ENCODE results near the gene RBM20. TPM values are rescaled to one million over a fixed set of nuclear protein-coding genes. Genes with fewer than 3 reads are reported as not detected.
A peak's percentile ranks its signal among the peaks of the same experiment; 100 is the strongest.

RBM20 gene
- polyA plus RNA-seq, 1 donor (not counting 4 experiments of a cell fraction or from before 2014, with no cell fraction given) = 0.01 TPM

- H3K9me3 ChIP-seq (ENCODE audit: control insufficient read depth, low read depth, low read length) = no peaks in the 10 kb centered on the region
- H3K9me1 ChIP-seq (ENCODE audit: control insufficient read depth, extremely low read depth, insufficient read depth, low read length) = no peaks in the 10 kb centered on the region
- peak overlapping the region; percentile 95 for H2AFZ ChIP-seq (ENCODE audit: control insufficient read depth, low read length)
- H3K9ac ChIP-seq (ENCODE audit: control insufficient read depth, extremely low read depth, insufficient read depth, low read length) = peak overlapping the region; percentile 62
- dilution Hi-C loops (cut with MboI; ENCODE audit: extremely low pct_ligation_motif_present, low sequenced_read_pairs) = no loop called here
- H3K4me2 ChIP-seq (ENCODE audit: control insufficient read depth, extremely low read depth, insufficient read depth, low read depth, low read length) = peak overlapping the region; percentile 97
- FAIRE-seq (no peak), DNase-seq (ENCODE audit: low read depth, low spot score) (no peak)
- no peaks in the 10 kb centered on the region for H4K20me1 ChIP-seq (ENCODE audit: control insufficient read depth, extremely low read depth, insufficient read depth, low read length)
- no peaks in the 10 kb centered on the region for H3K79me2 ChIP-seq (ENCODE audit: control insufficient read depth, insufficient read depth, low read length)
- peak overlapping the region; percentile 43 to 78 (median 74) for H3K4me3 ChIP-seq (ENCODE audit: control insufficient read depth in 2 of 3, extremely low read depth in 1 of 3, insufficient read depth in 2 of 3, low read depth in 1 of 3, low read length in 3 of 3)
- TF ChIP-seq EZH2 (IDR thresholded peaks at IDR 0.05; ENCODE audit: low read length) (no peak), CTCF (optimal IDR thresholded peaks at IDR 0.05 in 1 of 3, IDR thresholded peaks at IDR 0.05 in 1 of 3, conservative IDR thresholded peaks at IDR 0.05 in 1 of 3; ENCODE audit: extremely low read depth in 1 of 3, insufficient read depth in 2 of 3, low read length in 3 of 3) (peak; percentile 79 to 91 (median 84))
- H3K36me3 ChIP-seq (ENCODE audit: control insufficient read depth in 2 of 2, extremely low read depth in 1 of 2, insufficient read depth in 2 of 2, low read length in 2 of 2) = no peaks in the 10 kb centered on the region
- peaks cover 4% of the 10 kb centered on the region for H3K4me1 ChIP-seq (ENCODE audit: control insufficient read depth, extremely low read depth, insufficient read depth, low read length)
- H3K27ac ChIP-seq (ENCODE audit: control insufficient read depth, insufficient read depth, low read length) = no peak overlapping the region
- H3K27me3 ChIP-seq (ENCODE audit: control insufficient read depth, extremely low read depth, insufficient read depth, low read length) = no peaks in the 10 kb centered on the region
These were observed 27.8 kb downstream of the RBM20 start for GRCh38 chr10:110671788-110672579.

- Histone ChIP-seq H3K4me3 (ENCODE audit: control insufficient read depth in 2 of 3, extremely low read depth in 1 of 3, insufficient read depth in 2 of 3, low read depth in 1 of 3, low read length in 3 of 3) (peak overlapping the region; percentile 43 to 78 (median 74)), H3K36me3 (ENCODE audit: control insufficient read depth in 2 of 2, extremely low read depth in 1 of 2, insufficient read depth in 2 of 2, low read length in 2 of 2) (no peaks in the 10 kb centered on the region), H3K9ac (ENCODE audit: control insufficient read depth, extremely low read depth, insufficient read depth, low read length) (peak overlapping the region; percentile 62), H3K4me1 (ENCODE audit: control insufficient read depth, extremely low read depth, insufficient read depth, low read length) (peaks cover 4% of the 10 kb centered on the region), H3K9me1 (ENCODE audit: control insufficient read depth, extremely low read depth, insufficient read depth, low read length) (no peaks in the 10 kb centered on the region), H2AFZ (ENCODE audit: control insufficient read depth, low read length) (peak overlapping the region; percentile 95), H3K79me2 (ENCODE audit: control insufficient read depth, insufficient read depth, low read length) (no peaks in the 10 kb centered on the region), H3K27me3 (ENCODE audit: control insufficient read depth, extremely low read depth, insufficient read depth, low read length) (no peaks in the 10 kb centered on the region), H3K27ac (ENCODE audit: control insufficient read depth, insufficient read depth, low read length) (no peak overlapping the region), H3K9me3 (ENCODE audit: control insufficient read depth, low read depth, low read length) (no peaks in the 10 kb centered on the region), H4K20me1 (ENCODE audit: control insufficient read depth, extremely low read depth, insufficient read depth, low read length) (no peaks in the 10 kb centered on the region), H3K4me2 (ENCODE audit: control insufficient read depth, extremely low read depth, insufficient read depth, low read depth, low read length) (peak overlapping the region; percentile 97)
- FAIRE-seq (no peak), DNase-seq (ENCODE audit: low read depth, low spot score) (no peak)
- TF ChIP-seq EZH2 (IDR thresholded peaks at IDR 0.05; ENCODE audit: low read length) (no peak), CTCF (optimal IDR thresholded peaks at IDR 0.05 in 1 of 3, IDR thresholded peaks at IDR 0.05 in 1 of 3, conservative IDR thresholded peaks at IDR 0.05 in 1 of 3; ENCODE audit: extremely low read depth in 1 of 3, insufficient read depth in 2 of 3, low read length in 3 of 3) (no peak)
- dilution Hi-C loops (cut with MboI; ENCODE audit: extremely low pct_ligation_motif_present, low sequenced_read_pairs) = no loop called here
These were observed 28.4 kb downstream of the RBM20 start for GRCh38 chr10:110672580-110672919.

Data from keratinocyte (primary cell).